Measurements from ENCODE around the gene SH3BP4.

Gene SH3BP4

GRCh38 chr2:235030936-235031335 lies 79.1 kb downstream of the SH3BP4 start:
- H3K4me3 ChIP-seq (ENCODE audit: low read depth, low read length) = no peak overlapping the region
- TF ChIP-seq CTCF (IDR thresholded peaks at IDR 0.05; ENCODE audit: control insufficient read depth, extremely low read depth, insufficient read depth) = no peak
- no peak for DNase-seq (ENCODE audit: low read depth)

- no peak overlapping the region for H3K4me3 ChIP-seq (ENCODE audit: low read depth, low read length)
- no peak for DNase-seq (ENCODE audit: low read depth)
- TF ChIP-seq CTCF (IDR thresholded peaks at IDR 0.05; ENCODE audit: control insufficient read depth, extremely low read depth, insufficient read depth) = no peak
Measured at GRCh38 chr2:235031686-235032373, 80.0 kb downstream of the SH3BP4 start.

- H3K4me3 ChIP-seq (ENCODE audit: low read depth, low read length) = no peak overlapping the region
- no peak for TF ChIP-seq CTCF (IDR thresholded peaks at IDR 0.05; ENCODE audit: control insufficient read depth, extremely low read depth, insufficient read depth)
- no peak for DNase-seq (ENCODE audit: low read depth)
Measured at GRCh38 chr2:235032466-235032865, 80.6 kb downstream of the SH3BP4 start.

DNA sequence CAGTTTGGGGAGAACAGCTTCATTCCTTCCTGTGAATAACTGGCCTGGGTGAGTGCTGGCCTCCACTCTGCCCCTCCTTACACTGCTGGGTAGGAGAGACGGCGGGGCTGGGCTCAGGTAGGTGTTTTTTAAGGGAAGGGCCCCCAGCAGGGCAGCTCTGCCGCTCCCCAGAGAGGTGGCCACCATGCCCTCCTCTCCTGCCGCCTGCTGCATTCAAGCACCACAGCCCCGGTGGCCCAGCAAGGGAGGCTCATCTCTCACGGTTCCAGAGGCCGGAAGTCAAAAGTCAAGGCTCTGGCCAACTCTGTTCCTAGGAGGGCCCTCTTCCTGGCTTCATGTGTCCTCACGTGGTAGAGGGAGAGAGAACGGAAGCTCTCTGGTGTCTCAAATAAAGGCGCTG lies 81.1 kb downstream of the SH3BP4 start:
- no peak for TF ChIP-seq CTCF (IDR thresholded peaks at IDR 0.05; ENCODE audit: control insufficient read depth, extremely low read depth, insufficient read depth)
- H3K4me3 ChIP-seq (ENCODE audit: low read depth, low read length) = no peak overlapping the region
- no peak for DNase-seq (ENCODE audit: low read depth)

- no peak overlapping the region for H3K4me3 ChIP-seq (ENCODE audit: low read depth, low read length)
- no peak for DNase-seq (ENCODE audit: low read depth)
- no peak for TF ChIP-seq CTCF (IDR thresholded peaks at IDR 0.05; ENCODE audit: control insufficient read depth, extremely low read depth, insufficient read depth)
Measured at GRCh38 chr2:235034265-235035118, 82.7 kb downstream of the SH3BP4 start.

- no peak for DNase-seq (ENCODE audit: low read depth)
- no peak for TF ChIP-seq CTCF (IDR thresholded peaks at IDR 0.05; ENCODE audit: control insufficient read depth, extremely low read depth, insufficient read depth)
- H3K4me3 ChIP-seq (ENCODE audit: low read depth, low read length) = no peak overlapping the region
Measured at GRCh38 chr2:235037604-235038166, 85.9 kb downstream of the SH3BP4 start.

All from LNCaP clone FGC (cell line).